Smooth muscle cell (in vitro differentiated cells): ENCODE measurements around the gene BPIFA2. TPM values are rescaled to one million over a fixed set of nuclear protein-coding genes. Genes with fewer than 3 reads are reported as not detected.

ENCODE experiments used
- DNase-seq: peaks from one replicate; lab custom pipeline; 2025; ENCODE audit not compliant: unreplicated experiment; lab: John Stamatoyannopoulos, UW
- H2AFZ ChIP-seq: fragments of 200-600 bp; sonication (generic); 2 replicates; pipeline ENCODE4 v1.6.0; 2016; ENCODE audit warnings: antibody characterized with exemption, low read depth, mild to moderate bottlenecking
- H3F3A ChIP-seq: fragments of 200-600 bp; sonication (generic); 2 replicates; pipeline ENCODE4 v1.6.0; 2017; ENCODE audit warnings: antibody characterized with exemption, low read depth
- H3K27ac ChIP-seq: fragments of 200-600 bp; sonication (generic); 2 replicates; pipeline ENCODE4 v1.5.1; 2016; ENCODE audit warnings: low read depth, mild to moderate bottlenecking
- H3K27me3 ChIP-seq: fragments of 200-600 bp; sonication (generic); 2 replicates; pipeline ENCODE4 v1.6.1; 2016; ENCODE audit warnings: low read depth, mild to moderate bottlenecking
- H3K36me3 ChIP-seq: fragments of 200-600 bp; sonication (generic); 2 replicates; pipeline ENCODE4 v1.5.1; 2016; ENCODE audit warnings: low read depth
- H3K4me1 ChIP-seq: fragments of 200-600 bp; sonication (generic); 2 replicates; pipeline ENCODE4 v1.5.1; 2016; ENCODE audit warnings: low read depth
- H3K4me2 ChIP-seq: fragments of 200-600 bp; sonication (generic); 2 replicates; pipeline ENCODE4 v1.6.0; 2016; ENCODE audit warnings: mild to moderate bottlenecking
- H3K4me3 ChIP-seq: fragments of 200-600 bp; sonication (generic); 2 replicates; pipeline ENCODE4 v1.5.1; 2016; ENCODE audit warnings: mild to moderate bottlenecking
- H3K79me2 ChIP-seq: fragments of 200-600 bp; sonication (generic); 2 replicates; pipeline ENCODE4 v1.6.0; 2016; ENCODE audit warnings: low read depth, mild to moderate bottlenecking
- H3K9ac ChIP-seq: fragments of 200-600 bp; sonication (generic); 2 replicates; pipeline ENCODE4 v1.6.0; 2016; ENCODE audit warnings: low read depth
- H3K9me3 ChIP-seq: fragments of 200-600 bp; sonication (generic); replicated peaks from 2 replicates; pipeline ENCODE4 v1.5.1; 2016; ENCODE audit warnings: low read depth
- H4K20me1 ChIP-seq: fragments of 200-600 bp; sonication (generic); 2 replicates; pipeline ENCODE4 v1.6.0; 2016; ENCODE audit warnings: low read depth
- WGBS: methylation state at CpG from one replicate; pipeline ENCODE4 v1.1.7; 2016; ENCODE audit warnings: low lambda C conversion rate; 5-methylcytosine and 5-hydroxymethylcytosine counted together
- polyA plus RNA-seq: library from polyadenylated mRNA; unstranded; fragments of >200 nt; fragmentation: Nextera tagmentation; extraction: Ambion mirVana; gene quantifications from 2 replicates; pipeline ENCODE4 v1.2.1, GENCODE V29; 2016
- total RNA-seq: library from RNA; depleted of rRNA; stranded (reverse); fragments of >200 nt; gene quantifications from 2 replicates; pipeline ENCODE4 v1.2.3, GENCODE V29; 2014
- TF ChIP-seq, protein P1 (sequence below): fragments of 200-600 bp; sonication (generic); IDR thresholded peaks from 2 replicates; pipeline ENCODE4 v1.5.1; 2017; ENCODE audit warnings: borderline replicate concordance, mild to moderate bottlenecking, antibody characterized with exemption; ENCODE audit not compliant: insufficient read depth, poor library complexity, severe bottlenecking

Gene BPIFA2
- total and polyA plus RNA-seq, 2 experiments from 2014 or later, result not detected

DNA sequence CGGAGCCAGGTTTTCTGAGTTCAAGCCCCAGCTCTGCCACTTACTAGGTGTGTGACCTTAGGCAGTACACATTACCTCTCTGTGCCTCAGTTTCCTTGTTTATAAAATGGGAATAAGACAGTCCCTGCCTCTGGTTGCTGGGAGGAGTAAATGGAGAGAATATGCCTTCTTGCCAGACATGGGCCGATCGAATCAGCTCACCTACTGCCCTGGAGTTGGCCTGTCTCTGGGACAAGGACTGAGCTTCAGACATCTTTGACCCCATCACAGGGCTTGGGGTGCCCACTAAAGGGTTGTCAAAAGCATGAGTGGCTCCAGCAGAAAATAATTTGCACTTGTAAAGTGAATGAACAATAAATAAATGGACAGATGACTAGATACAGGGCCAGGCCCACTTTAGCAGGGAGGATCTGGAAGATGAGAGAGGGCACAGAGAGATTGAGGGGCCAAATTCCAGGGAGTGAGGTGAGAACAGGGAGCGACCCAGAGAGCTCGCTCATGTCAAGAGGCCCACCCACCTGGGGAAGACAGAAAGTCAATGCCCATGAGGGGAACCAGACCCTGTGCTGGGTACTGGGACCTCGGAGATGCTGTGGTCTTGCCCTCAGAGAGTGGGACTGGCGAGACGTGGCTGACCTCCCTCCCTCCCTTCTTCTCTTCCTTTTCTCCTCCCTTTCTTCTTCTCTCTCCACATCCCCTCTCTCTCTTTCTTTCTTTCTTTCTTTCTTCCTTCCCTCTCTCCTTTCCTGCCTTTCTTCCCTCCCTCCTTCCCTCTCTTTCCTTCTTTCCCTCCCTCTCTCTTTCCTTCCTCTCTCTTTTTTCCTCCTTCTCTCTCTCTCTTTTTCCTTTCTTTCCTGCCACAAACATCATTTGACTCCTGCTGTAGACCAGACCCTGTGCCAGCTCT lies 3.9 kb upstream of the BPIFA2 start:
- TF ChIP-seq, protein P1, sequence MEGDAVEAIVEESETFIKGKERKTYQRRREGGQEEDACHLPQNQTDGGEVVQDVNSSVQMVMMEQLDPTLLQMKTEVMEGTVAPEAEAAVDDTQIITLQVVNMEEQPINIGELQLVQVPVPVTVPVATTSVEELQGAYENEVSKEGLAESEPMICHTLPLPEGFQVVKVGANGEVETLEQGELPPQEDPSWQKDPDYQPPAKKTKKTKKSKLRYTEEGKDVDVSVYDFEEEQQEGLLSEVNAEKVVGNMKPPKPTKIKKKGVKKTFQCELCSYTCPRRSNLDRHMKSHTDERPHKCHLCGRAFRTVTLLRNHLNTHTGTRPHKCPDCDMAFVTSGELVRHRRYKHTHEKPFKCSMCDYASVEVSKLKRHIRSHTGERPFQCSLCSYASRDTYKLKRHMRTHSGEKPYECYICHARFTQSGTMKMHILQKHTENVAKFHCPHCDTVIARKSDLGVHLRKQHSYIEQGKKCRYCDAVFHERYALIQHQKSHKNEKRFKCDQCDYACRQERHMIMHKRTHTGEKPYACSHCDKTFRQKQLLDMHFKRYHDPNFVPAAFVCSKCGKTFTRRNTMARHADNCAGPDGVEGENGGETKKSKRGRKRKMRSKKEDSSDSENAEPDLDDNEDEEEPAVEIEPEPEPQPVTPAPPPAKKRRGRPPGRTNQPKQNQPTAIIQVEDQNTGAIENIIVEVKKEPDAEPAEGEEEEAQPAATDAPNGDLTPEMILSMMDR, result no peak
- Histone ChIP-seq H3K27ac (no peak overlapping the region), H3K9me3 (peaks cover 3% of the 10 kb centered on the region), H2AFZ (no peak overlapping the region), H3K4me2 (no peak overlapping the region), H3K27me3 (peaks cover 9% of the 10 kb centered on the region), H3K9ac (no peak overlapping the region), H3K4me1 (no peaks in the 10 kb centered on the region), H3K4me3 (no peak overlapping the region), H4K20me1 (no peaks in the 10 kb centered on the region), H3K36me3 (no peaks in the 10 kb centered on the region), H3K79me2 (no peaks in the 10 kb centered on the region), H3F3A (no peaks in the 10 kb centered on the region)
- DNase-seq, result no peak
- 92% methylated on average over 8 of the region's 8 CpGs for WGBS

GRCh38 chr20:33164763-33165095 lies 3.2 kb upstream of the BPIFA2 start:
- Histone ChIP-seq H3F3A (no peaks in the 10 kb centered on the region), H3K27me3 (peaks cover 9% of the 10 kb centered on the region), H3K4me3 (no peak overlapping the region), H3K4me1 (no peaks in the 10 kb centered on the region), H3K9me3 (peaks cover 4% of the 10 kb centered on the region), H3K4me2 (no peak overlapping the region), H3K27ac (no peak overlapping the region), H3K79me2 (no peaks in the 10 kb centered on the region), H2AFZ (no peak overlapping the region), H3K36me3 (no peaks in the 10 kb centered on the region), H3K9ac (no peak overlapping the region), H4K20me1 (no peaks in the 10 kb centered on the region)
- 91% methylated on average over 6 of the region's 6 CpGs for WGBS
- TF ChIP-seq, protein P1, result no peak
- no peak for DNase-seq

DNA sequence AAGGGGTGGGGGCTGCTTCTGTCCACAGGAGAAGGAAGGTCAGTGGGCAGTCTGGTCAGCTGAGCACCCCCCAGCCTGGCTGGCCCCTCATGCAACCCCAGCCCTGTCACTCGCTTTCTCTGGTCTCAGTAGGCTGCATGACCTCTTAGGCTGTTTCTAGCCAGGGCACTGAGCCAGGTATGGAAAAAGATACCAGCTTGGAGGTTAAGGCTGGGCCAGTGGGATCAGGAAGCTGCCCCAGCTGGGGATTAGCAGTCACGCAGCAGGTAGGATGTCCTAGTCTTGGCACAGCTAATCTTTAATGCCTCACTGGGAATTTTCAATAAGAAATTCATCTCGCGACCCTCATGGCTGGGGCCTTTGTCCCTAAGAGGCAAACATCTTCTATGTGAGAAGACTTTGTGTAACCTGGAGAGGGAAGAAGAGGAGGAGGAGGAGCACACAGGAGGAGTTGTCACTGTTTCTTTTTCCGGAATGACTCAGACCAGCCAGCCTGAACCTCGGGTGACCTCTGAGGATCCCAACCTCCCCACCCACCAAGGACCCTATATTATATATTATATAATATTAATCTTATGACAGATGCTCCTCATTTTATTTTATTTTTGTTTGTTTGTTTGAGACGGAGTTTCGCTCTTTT lies 2.4 kb upstream of the BPIFA2 start:
- no peaks in the 10 kb centered on the region for H3K4me1 ChIP-seq
- H3K79me2 ChIP-seq, result no peaks in the 10 kb centered on the region
- no peaks in the 10 kb centered on the region for H3F3A ChIP-seq
- 84% methylated on average over 8 of the region's 8 CpGs for WGBS
- H3K9me3 ChIP-seq, result peaks cover 9% of the 10 kb centered on the region
- H3K27me3 ChIP-seq, result peaks cover 9% of the 10 kb centered on the region
- no peak overlapping the region for H3K4me3 ChIP-seq
- no peak overlapping the region for H3K27ac ChIP-seq
- H2AFZ ChIP-seq, result no peak overlapping the region
- no peaks in the 10 kb centered on the region for H4K20me1 ChIP-seq
- no peak overlapping the region for H3K9ac ChIP-seq
- H3K4me2 ChIP-seq, result no peak overlapping the region
- no peak for DNase-seq
- no peaks in the 10 kb centered on the region for H3K36me3 ChIP-seq
- TF ChIP-seq, protein P1, result no peak
